Erythroblast (primary cell): ENCODE data around the gene TEDC1.
"Not testable (repeated sequence)": the region's sequence is repeated elsewhere in the genome, so short reads cannot be mapped to it uniquely, and the experiment has no call there.

ENCODE experiments used
- GATA1 ChIP-seq: IDR thresholded peaks from 2 replicates; pipeline ENCODE4 v1.6.1; 2011; ENCODE audit warnings: low read depth, mild to moderate bottlenecking, control low read depth, low read length, moderate library complexity
- POLR2A ChIP-seq: IDR thresholded peaks from 2 replicates; pipeline ENCODE4 v1.6.1; 2011; ENCODE audit warnings: mild to moderate bottlenecking, low read length

DNA sequence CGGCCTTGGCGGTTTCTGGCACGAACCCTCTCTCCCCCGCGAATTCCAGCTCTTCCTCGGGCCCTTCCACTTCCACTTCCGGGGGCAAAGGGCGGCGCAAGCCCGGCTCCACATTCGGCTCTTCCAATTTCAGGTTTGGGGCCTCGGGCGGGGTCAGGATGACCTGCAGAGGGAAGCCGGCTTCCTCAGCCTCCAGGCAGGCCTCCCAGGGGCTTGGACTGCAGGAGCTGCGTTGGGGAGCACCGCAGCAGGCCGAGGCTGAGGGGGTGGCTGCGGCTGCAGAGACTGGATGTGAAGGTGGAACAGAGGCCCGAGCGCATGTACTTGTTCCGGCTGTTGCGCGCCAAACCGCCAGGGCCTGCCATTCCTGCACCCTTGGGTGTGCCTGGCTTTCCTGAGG lies 56.0 kb downstream of the TEDC1 start:
- not testable (repeated sequence) for TF ChIP-seq POLR2A, GATA1
